ENCODE data around the gene ADARB2. TPM values are rescaled to one million over a fixed set of nuclear protein-coding genes. Genes with fewer than 3 reads are reported as not detected.
"Not testable (repeated sequence)": the region's sequence is repeated elsewhere in the genome, so short reads cannot be mapped to it uniquely, and the experiment has no call there.

Gene ADARB2
- total RNA-seq, 1 donor from 2014 or later = 1.3 TPM

DNA sequence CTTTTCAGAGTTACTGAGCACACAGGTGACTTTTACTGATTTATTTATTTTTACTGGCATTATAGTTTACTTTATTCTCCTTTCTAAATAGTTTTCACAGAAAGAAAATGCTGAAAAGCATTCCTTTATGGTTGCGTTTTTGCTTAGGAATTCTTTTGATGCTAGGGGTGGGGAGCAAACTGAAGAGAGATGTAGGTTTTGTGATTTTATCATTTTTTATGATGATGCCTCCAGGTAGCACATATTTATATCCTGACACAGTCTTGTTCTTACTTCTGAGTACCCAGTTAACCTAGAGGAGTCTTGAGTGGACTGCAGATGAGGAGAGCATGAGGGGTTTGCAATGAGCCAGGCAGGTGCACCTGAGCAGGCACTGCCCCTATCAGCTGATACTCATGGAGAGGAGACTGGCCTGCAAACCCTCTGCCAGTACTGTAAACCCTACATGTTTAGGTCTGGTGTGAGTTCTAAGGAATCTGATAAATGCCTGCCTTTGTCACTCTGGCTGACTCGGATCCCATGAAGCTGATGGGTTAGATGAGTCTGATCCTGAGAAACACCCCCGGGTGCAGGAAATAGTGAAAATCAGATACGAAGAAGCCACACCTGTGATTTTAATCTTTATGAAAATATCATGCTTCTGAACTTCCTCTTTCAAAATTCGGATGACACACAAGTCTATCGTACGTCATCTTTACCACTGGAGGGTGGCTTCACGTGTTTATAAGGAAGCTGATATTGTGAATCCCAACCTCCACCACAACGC, 378.3 kb downstream of the ADARB2 start:
- DNase-seq (ENCODE audit: low spot score) = no peak

GRCh38 chr10:1358147-1358546, 379.2 kb downstream of the ADARB2 start:
- DNase-seq (ENCODE audit: low spot score) = no peak

- no peak for DNase-seq (ENCODE audit: low spot score)
Observed at GRCh38 chr10:1356349-1356748, 381.0 kb downstream of the ADARB2 start.

DNA sequence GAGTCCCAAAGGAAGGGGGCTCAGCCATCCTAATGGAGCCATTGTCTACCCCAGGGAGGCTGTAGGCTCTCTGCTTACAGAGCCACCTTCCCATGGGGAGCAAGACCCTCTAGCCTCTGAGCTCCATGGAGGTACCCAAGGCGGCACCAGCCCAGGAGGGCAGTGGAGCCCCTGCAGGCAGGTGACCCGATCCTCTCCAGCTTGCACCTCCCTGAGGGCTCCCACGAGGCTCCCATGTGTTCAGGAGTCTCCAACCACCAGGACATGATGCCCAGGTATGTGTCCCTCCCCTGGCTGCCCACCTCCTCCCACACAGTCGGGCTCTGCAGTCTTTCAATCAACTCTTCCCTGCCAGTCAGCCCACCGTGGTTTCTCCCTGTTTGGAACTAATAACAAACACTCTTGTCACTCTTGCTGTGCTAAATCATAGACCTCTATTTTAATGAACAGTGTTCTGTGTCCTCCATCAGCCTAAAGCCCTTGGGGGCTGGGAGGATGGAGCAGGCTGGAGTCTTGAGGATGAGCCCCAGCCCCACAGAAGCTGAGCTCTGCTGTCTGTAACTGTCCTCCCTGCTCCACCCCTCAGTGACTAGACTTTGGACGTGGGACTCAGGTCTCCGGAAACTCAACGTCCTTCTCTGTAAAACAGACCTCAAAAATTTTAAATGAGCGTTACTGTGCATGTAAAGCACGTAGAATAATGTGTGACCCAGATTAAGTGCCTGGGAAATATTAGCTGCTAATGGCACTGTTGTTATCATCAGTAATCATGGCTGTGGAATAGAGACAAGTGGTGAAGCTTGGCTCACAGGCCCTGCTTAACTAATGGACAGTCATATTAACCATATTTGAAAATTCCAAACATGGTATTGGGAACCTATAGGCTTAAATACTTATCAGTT, 382.3 kb downstream of the ADARB2 start:
- DNase-seq (ENCODE audit: low spot score) = no peak

DNA sequence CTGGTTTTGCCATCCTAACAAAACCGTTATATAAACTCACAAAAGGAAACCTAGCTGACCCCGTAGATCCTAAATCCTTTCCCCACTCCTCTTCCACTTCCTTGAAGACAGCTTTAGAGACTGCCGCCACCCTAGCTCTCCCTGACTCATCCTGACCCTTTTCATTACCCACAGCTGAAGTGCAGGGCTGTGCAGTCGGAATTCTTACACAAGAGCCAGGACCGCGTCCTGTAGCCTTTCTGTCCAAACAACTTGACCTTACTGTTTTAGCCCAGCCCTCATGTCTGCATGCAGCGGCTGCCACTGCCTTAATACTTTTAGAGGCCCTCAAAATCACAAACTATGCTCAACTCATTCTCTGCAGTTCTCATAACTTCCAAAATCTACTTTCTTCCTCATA, 385.0 kb downstream of the ADARB2 start:
- DNase-seq (ENCODE audit: low spot score) = not testable (repeated sequence)

DNA sequence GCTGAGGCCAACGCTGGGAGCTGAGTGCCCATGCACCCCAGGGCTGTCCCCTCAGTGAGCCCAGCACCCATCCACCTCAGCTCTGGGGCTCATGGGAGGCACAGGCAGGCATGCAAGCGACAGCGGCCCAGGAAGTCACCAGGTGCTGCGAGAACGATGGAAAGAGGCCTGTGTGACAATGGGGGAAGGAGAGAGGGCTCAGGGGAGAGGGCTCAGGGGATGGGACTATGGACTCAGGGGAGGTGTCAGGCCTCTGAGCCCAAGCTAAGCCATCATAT, 388.6 kb downstream of the ADARB2 start:
- DNase-seq (ENCODE audit: low spot score) = no peak

DNA sequence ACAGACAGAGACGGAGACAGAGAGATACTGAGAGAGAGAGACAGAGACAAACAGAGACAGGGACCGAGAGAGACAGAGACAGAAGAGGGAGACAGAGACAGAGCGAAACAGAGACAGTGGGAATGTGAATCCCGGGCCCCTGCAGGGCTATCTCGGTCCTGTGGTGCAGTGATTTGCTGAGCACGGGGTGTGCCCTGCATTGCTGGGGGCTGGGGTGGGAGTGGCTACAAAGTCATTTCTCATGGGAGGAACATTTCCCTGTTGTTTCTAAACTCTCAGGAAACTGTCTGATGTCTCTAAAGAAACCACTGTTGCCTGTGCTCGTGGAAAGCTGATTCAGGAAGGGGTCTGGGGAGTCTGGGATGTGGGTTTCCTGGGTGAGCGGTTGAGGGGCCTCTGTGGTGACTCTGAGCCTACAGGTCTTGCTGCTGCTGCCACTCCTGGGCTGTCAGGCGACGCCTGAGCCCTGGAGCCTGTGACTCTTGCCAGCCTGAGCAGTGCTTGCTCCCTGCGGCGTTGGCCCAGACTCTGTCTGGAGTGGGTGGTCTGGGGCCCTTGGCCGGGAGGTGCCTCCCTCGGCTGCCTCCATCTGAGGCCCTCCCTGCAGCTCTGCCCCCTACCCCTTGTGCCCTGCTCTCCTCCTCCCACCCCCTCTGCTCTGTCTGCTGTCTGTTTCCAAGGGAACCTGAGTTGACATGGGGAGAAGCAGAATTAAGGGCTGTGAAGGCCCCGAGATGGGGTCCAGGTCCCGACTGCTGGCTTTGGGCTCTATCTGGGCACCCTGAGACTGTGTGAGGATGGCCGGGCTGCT, 389.2 kb downstream of the ADARB2 start:
- no peak for DNase-seq (ENCODE audit: low spot score)

GRCh38 chr10:1347525-1347924, 389.8 kb downstream of the ADARB2 start:
- DNase-seq (ENCODE audit: low spot score) = no peak

GRCh38 chr10:1346201-1346600, 391.1 kb downstream of the ADARB2 start:
- DNase-seq (ENCODE audit: low spot score) = no peak

DNA sequence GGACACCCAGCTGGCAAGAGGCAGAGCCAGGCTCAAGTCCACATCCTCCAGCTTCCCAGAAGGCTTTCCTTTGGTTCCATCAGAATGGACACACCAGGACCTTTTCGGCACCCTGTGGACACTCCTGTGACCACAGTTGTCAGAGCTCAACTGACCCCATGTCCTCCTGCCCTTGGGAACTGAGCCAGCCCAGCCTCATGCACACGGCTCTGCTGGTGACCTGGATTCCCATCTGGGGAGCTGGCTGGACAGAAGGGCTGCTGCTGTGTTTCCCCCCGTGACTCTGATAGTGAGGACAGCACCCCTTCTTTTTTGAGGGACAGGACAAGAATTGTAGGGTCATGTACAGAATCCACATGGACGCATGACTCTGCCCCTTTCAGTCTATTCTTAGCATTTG, 392.0 kb downstream of the ADARB2 start:
- no peak for DNase-seq (ENCODE audit: low spot score)

GRCh38 chr10:1344846-1345245, 392.5 kb downstream of the ADARB2 start:
- no peak for DNase-seq (ENCODE audit: low spot score)

GRCh38 chr10:1344408-1344807, 392.9 kb downstream of the ADARB2 start:
- DNase-seq (ENCODE audit: low spot score) = no peak

- no peak for DNase-seq (ENCODE audit: low spot score)
Observed at GRCh38 chr10:1343176-1343575, 394.1 kb downstream of the ADARB2 start.

DNA sequence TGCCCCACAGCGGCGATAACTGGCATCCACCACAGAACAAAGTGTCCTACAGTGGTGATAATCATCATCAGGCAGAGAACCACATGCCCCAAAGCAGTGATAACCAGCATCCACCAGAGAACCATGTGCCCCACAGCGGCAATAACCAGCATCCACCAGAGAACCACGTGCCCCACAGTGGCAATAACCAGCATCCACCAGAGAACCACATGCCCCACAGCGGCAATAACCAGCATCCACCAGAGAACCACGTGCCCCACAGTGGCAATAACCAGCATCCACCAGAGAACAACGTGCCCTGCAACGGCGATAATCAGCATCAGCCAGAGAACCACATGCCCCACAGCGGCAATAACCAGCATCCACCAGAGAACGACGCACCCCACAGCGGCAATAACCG, 396.3 kb downstream of the ADARB2 start:
- DNase-seq (ENCODE audit: low spot score) = not testable (repeated sequence)

DNA sequence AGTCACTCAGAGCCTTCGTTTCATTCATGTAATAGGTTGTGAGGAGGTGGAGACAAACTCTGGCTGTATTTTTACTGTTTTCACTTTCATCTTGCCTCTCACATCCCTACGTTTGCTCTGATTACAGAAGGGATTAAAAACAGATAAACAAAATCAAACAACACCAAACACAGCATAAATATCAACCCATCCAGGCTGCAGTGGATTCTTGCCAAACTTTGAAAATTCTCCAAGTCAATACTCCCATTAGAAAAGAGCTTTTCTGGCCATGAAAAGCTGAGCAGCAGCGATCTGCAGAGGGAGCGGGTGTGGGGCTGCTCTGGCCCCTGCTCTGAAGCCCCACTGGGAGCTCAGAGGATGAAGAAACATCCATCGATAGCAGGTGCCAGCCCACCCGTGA, 397.9 kb downstream of the ADARB2 start:
- DNase-seq (ENCODE audit: low spot score) = no peak

DNA sequence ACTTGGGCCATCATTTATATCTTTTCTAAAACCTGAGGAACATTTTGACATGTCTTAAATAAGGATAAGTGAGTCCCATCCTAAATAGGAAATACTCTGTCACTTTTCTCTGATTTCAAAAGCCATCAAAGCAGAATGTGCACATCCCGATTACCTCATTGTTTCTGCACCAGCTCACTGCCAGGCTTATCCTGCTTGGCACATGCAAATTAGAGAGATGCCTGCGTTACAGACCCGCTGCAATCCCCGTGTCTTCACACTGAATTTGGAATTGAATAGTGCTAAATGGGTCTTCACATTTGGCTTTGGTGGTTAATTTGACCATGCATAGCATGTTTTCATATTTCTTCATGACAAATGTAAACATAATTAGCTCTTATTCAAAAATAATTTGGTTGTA, 401.7 kb downstream of the ADARB2 start:
- DNase-seq (ENCODE audit: low spot score) = no peak

GRCh38 chr10:1333981-1334380, 403.3 kb downstream of the ADARB2 start:
- no peak for DNase-seq (ENCODE audit: low spot score)

DNA sequence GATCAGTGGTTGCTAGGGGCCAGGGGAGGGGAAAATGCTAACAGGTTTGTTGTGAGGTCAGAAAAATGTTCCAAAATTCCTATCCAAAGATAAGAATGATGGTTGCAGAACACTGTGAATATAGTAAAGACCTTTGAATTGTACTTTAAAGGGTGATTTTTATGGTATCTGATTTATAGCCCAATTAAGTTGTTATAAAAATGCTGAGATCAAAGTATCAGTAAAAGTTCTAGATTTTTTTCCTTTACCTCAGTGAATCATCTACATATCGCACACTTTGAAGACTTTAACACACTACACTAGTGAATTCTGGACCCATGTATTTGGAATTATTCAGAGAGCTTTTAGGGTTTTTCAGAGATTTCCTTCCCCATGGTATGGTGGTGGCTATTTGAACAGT, 405.8 kb downstream of the ADARB2 start:
- no peak for DNase-seq (ENCODE audit: low spot score)

GRCh38 chr10:1329622-1330021, 407.7 kb downstream of the ADARB2 start:
- DNase-seq (ENCODE audit: low spot score) = no peak

DNA sequence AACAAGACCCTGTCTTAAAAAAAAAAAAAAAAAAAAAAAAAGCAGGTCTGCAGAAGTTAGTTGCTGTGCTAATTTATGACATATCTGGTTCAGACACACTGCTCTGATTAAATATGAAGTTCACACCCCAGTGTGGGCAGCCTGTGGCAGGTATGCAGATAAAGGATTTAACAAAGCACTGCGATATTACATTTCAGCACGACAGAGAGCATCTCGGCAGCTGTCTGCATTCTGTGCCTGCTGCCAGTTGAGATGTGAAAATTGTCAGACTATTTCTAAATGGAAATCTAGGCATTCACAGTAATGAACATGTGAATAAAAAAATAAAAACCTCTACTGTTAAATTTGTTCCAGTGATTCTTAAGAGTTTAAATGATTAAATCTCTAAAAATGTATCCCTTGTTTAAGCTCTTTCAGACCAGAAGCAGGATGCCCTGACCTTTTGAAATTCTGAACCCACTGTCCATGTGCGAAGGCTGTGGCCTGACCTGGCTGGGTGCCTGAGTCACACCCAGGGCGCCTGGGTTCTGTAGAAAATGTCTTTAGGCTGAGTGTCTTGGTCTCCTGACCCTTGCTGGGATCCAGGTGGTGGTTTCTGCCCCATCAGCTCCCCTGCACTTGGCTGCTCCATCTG, 408.2 kb downstream of the ADARB2 start:
- no peak for DNase-seq (ENCODE audit: low spot score)

- DNase-seq (ENCODE audit: low spot score) = no peak
Observed at GRCh38 chr10:1328161-1328823, 409.0 kb downstream of the ADARB2 start.

All from mucosa of gallbladder (tissue), 1 donor.